IPS DF 19.7 (cell line): ENCODE results near the gene KRTAP29-1.
"Not testable (repeated sequence)": the region's sequence is repeated elsewhere in the genome, so short reads cannot be mapped to it uniquely, and the experiment has no call there.

ENCODE experiments used
- DNase-seq: peaks from one replicate; pipeline ENCODE4 v3.0.0-alpha.2; 2013; ENCODE audit warnings: low read depth, low spot score

The KRTAP29-1 gene

GRCh38 chr17:41301204-41301790 is 1.4 kb downstream of the KRTAP29-1 start:
- DNase-seq = no peak

GRCh38 chr17:41298458-41299135 is 4.1 kb downstream of the KRTAP29-1 start:
- no peak for DNase-seq

- no peak for DNase-seq
Observed at GRCh38 chr17:41296846-41297245, 5.8 kb downstream of the KRTAP29-1 start.

GRCh38 chr17:41294016-41294415 is 8.6 kb downstream of the KRTAP29-1 start:
- DNase-seq = no peak

GRCh38 chr17:41287050-41287449 is 15.6 kb downstream of the KRTAP29-1 start:
- no peak for DNase-seq

GRCh38 chr17:41284546-41284945 is 18.1 kb downstream of the KRTAP29-1 start:
- DNase-seq = no peak

- DNase-seq = no peak
Observed at GRCh38 chr17:41284043-41284442, 18.6 kb downstream of the KRTAP29-1 start.

GRCh38 chr17:41278176-41278955 is 24.3 kb downstream of the KRTAP29-1 start:
- no peak for DNase-seq

GRCh38 chr17:41275648-41276190 is 26.9 kb downstream of the KRTAP29-1 start, which contains the start of gene KRTAP9-7:
KRTAP9-7 (plus strand) TSS chr17:41275698; CDS start chr17:41275698, 0 bp downstream.
- not testable (repeated sequence) for DNase-seq

- DNase-seq = no peak
Observed at GRCh38 chr17:41271858-41272257, 30.8 kb downstream of the KRTAP29-1 start.

- not testable (repeated sequence) for DNase-seq
Observed at GRCh38 chr17:41271323-41271722, 31.3 kb downstream of the KRTAP29-1 start.

GRCh38 chr17:41267711-41268110 is 34.9 kb downstream of the KRTAP29-1 start:
- no peak for DNase-seq

GRCh38 chr17:41265078-41265477 is 37.6 kb downstream of the KRTAP29-1 start, which contains the start of gene KRTAP9-6:
KRTAP9-6 (plus strand) TSS chr17:41265378; CDS start chr17:41265378, 0 bp downstream.
- no peak for DNase-seq

- DNase-seq = no peak
Observed at GRCh38 chr17:41264599-41264998, 38.1 kb downstream of the KRTAP29-1 start.

GRCh38 chr17:41263212-41263611 is 39.4 kb downstream of the KRTAP29-1 start:
- no peak for DNase-seq

- DNase-seq = no peak
Observed at GRCh38 chr17:41258406-41258805, 44.2 kb downstream of the KRTAP29-1 start.

GRCh38 chr17:41256291-41256685 is 46.4 kb downstream of the KRTAP29-1 start:
- DNase-seq = no peak

- not testable (repeated sequence) for DNase-seq
Observed at GRCh38 chr17:41255381-41256290, 47.0 kb downstream of the KRTAP29-1 start, which contains the start of gene KRTAP9-9. KRTAP9-9 (plus strand) TSS chr17:41255384.

- no peak for DNase-seq
Observed at GRCh38 chr17:41254861-41255260, 47.8 kb downstream of the KRTAP29-1 start.
